H1 (cell line): ENCODE results near the gene ZNF317. TPM values are rescaled to one million over a fixed set of nuclear protein-coding genes. Genes with fewer than 3 reads are reported as not detected.

Experiments used
- CBX5 ChIP-seq: fragments of 300-800, 300-1000 bp; sonication (generic); IDR thresholded peaks from 2 replicates; pipeline ENCODE4 v1.7.1; 2016; ENCODE audit warnings: antibody characterized with exemption, low read length, low read depth
- CTBP2 ChIP-seq: IDR thresholded peaks from 2 replicates; pipeline ENCODE4 v1.7.0; 2011; ENCODE audit warnings: borderline replicate concordance, mild to moderate bottlenecking, moderate library complexity, mixed read lengths, low read length; ENCODE audit not compliant: insufficient read depth, insufficient read length
- ZNF274 ChIP-seq: IDR thresholded peaks from 2 replicates; pipeline ENCODE4 v1.7.0; 2012; ENCODE audit warnings: low read length, borderline replicate concordance; ENCODE audit errors: extremely low read depth
- polyA plus RNA-seq, 7 experiments: library from polyadenylated mRNA; depleted of rRNA in 3 of 7; stranded (reverse) in 5 of 7; unstranded in 2 of 7; fragments of >200 nt in 5 of 7; fragments of 200-250 nt in 2 of 7; gene quantifications; 1 replicate in 5 of 7; 2 replicates in 1 of 7; 4 replicates in 1 of 7; pipeline versions ENCODE4 v1.2.1 to v1.2.3, GENCODE V29; 2011 to 2013; ENCODE audit warnings: missing spikeins in 2 of 7, mixed read lengths in 2 of 7
- total RNA-seq: library from RNA; stranded (reverse); fragmentation: NEBNext Ultra II Directional; extraction: Animal tissue kit (Norgen Biotek cat#: 25700); gene quantifications from 2 replicates; pipeline ENCODE4 v1.2.1, GENCODE V29; 2021
- TF ChIP-seq, protein P1 (sequence below): fragments of 300-600 bp; sonication (generic); IDR thresholded peaks from 2 replicates; pipeline ENCODE4 v1.7.1; 2012; ENCODE audit warnings: low read length, moderate library complexity, mild to moderate bottlenecking, inconsistent platforms; ENCODE audit not compliant: insufficient replicate concordance
- TF ChIP-seq, protein P2 (sequence below): IDR thresholded peaks from 2 replicates; pipeline ENCODE4 v1.6.1; 2011; ENCODE audit warnings: low read depth, mild to moderate bottlenecking, low read length; ENCODE audit not compliant: insufficient read depth
- TF ChIP-seq, protein P3 (sequence below), 3 experiments: IDR thresholded peaks; 1 replicate in 2 of 3; 2 replicates in 1 of 3; pipeline versions ENCODE4 v1.5.1 to v1.6.1; 2011; ENCODE audit warnings: low read length in 3 of 3, mild to moderate bottlenecking in 3 of 3, inconsistent platforms in 2 of 3, low read depth in 1 of 3, moderate library complexity in 1 of 3; ENCODE audit not compliant: insufficient read depth in 1 of 3; ENCODE audit errors: control extremely low read depth in 1 of 3

ZNF317 gene
- total and polyA plus RNA-seq, 2 of the 8 experiments (the other 6 are each of a cell fraction or from before 2014, with no cell fraction given): 22.6 to 41.5 TPM

DNA sequence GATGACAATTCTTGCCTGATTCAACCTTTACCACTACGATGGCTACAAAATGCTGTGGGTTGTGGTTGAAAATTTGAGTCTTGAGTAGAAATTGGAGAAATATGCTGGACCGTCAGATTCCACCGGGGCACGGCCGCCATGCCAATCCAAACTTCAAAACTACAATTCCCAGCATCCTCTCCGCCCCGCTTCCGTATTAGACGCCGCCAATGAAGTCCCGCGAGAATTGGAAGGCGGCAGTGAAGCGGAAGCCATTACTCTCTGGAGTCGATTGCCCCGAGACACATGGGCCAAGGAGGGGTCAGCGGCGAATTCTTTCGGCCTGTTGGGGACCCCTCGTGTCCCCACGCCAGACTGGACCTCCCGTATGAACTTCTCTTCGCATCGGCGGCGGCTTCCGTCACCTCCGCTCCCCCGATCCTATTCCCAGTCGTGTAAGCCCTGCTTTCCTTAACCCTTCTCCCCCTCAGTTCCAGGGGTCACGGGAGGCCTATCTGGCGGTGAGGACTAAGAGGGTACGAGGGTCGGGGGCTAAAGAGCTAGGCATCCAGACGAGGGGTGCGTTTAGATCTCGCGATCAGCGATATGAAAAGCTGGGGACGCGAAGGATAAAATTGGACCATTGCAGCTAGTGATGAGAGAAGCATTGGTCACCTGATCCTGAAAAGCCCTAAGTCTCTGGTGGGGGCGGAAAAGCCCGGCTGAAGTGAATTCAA is at the start of gene ZNF317 (continued):
- TF ChIP-seq, protein P1, sequence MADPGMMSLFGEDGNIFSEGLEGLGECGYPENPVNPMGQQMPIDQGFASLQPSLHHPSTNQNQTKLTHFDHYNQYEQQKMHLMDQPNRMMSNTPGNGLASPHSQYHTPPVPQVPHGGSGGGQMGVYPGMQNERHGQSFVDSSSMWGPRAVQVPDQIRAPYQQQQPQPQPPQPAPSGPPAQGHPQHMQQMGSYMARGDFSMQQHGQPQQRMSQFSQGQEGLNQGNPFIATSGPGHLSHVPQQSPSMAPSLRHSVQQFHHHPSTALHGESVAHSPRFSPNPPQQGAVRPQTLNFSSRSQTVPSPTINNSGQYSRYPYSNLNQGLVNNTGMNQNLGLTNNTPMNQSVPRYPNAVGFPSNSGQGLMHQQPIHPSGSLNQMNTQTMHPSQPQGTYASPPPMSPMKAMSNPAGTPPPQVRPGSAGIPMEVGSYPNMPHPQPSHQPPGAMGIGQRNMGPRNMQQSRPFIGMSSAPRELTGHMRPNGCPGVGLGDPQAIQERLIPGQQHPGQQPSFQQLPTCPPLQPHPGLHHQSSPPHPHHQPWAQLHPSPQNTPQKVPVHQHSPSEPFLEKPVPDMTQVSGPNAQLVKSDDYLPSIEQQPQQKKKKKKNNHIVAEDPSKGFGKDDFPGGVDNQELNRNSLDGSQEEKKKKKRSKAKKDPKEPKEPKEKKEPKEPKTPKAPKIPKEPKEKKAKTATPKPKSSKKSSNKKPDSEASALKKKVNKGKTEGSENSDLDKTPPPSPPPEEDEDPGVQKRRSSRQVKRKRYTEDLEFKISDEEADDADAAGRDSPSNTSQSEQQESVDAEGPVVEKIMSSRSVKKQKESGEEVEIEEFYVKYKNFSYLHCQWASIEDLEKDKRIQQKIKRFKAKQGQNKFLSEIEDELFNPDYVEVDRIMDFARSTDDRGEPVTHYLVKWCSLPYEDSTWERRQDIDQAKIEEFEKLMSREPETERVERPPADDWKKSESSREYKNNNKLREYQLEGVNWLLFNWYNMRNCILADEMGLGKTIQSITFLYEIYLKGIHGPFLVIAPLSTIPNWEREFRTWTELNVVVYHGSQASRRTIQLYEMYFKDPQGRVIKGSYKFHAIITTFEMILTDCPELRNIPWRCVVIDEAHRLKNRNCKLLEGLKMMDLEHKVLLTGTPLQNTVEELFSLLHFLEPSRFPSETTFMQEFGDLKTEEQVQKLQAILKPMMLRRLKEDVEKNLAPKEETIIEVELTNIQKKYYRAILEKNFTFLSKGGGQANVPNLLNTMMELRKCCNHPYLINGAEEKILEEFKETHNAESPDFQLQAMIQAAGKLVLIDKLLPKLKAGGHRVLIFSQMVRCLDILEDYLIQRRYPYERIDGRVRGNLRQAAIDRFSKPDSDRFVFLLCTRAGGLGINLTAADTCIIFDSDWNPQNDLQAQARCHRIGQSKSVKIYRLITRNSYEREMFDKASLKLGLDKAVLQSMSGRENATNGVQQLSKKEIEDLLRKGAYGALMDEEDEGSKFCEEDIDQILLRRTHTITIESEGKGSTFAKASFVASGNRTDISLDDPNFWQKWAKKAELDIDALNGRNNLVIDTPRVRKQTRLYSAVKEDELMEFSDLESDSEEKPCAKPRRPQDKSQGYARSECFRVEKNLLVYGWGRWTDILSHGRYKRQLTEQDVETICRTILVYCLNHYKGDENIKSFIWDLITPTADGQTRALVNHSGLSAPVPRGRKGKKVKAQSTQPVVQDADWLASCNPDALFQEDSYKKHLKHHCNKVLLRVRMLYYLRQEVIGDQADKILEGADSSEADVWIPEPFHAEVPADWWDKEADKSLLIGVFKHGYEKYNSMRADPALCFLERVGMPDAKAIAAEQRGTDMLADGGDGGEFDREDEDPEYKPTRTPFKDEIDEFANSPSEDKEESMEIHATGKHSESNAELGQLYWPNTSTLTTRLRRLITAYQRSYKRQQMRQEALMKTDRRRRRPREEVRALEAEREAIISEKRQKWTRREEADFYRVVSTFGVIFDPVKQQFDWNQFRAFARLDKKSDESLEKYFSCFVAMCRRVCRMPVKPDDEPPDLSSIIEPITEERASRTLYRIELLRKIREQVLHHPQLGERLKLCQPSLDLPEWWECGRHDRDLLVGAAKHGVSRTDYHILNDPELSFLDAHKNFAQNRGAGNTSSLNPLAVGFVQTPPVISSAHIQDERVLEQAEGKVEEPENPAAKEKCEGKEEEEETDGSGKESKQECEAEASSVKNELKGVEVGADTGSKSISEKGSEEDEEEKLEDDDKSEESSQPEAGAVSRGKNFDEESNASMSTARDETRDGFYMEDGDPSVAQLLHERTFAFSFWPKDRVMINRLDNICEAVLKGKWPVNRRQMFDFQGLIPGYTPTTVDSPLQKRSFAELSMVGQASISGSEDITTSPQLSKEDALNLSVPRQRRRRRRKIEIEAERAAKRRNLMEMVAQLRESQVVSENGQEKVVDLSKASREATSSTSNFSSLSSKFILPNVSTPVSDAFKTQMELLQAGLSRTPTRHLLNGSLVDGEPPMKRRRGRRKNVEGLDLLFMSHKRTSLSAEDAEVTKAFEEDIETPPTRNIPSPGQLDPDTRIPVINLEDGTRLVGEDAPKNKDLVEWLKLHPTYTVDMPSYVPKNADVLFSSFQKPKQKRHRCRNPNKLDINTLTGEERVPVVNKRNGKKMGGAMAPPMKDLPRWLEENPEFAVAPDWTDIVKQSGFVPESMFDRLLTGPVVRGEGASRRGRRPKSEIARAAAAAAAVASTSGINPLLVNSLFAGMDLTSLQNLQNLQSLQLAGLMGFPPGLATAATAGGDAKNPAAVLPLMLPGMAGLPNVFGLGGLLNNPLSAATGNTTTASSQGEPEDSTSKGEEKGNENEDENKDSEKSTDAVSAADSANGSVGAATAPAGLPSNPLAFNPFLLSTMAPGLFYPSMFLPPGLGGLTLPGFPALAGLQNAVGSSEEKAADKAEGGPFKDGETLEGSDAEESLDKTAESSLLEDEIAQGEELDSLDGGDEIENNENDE: no peak
- TF ChIP-seq, protein P2, sequence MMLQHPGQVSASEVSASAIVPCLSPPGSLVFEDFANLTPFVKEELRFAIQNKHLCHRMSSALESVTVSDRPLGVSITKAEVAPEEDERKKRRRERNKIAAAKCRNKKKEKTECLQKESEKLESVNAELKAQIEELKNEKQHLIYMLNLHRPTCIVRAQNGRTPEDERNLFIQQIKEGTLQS: no peak
- no peak for TF ChIP-seq CTBP2
- TF ChIP-seq, protein P3, sequence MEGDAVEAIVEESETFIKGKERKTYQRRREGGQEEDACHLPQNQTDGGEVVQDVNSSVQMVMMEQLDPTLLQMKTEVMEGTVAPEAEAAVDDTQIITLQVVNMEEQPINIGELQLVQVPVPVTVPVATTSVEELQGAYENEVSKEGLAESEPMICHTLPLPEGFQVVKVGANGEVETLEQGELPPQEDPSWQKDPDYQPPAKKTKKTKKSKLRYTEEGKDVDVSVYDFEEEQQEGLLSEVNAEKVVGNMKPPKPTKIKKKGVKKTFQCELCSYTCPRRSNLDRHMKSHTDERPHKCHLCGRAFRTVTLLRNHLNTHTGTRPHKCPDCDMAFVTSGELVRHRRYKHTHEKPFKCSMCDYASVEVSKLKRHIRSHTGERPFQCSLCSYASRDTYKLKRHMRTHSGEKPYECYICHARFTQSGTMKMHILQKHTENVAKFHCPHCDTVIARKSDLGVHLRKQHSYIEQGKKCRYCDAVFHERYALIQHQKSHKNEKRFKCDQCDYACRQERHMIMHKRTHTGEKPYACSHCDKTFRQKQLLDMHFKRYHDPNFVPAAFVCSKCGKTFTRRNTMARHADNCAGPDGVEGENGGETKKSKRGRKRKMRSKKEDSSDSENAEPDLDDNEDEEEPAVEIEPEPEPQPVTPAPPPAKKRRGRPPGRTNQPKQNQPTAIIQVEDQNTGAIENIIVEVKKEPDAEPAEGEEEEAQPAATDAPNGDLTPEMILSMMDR (IDR thresholded peaks at IDR 0.05; ENCODE audit: control extremely low read depth in 1 of 3, insufficient read depth in 1 of 3, low read depth in 1 of 3, low read length in 3 of 3): no peak
- TF ChIP-seq CBX5: no peak
- TF ChIP-seq ZNF274: no peak
